IPS-20b (cell line): Measurements from ENCODE around the gene MERTK.

ENCODE experiments used
- H3K27ac ChIP-seq: one replicate; pipeline ENCODE4 v1.5.1; 2013; ENCODE audit warnings: low read length
- H3K27me3 ChIP-seq: 2 replicates; pipeline ENCODE4 v1.6.1; 2013; ENCODE audit warnings: mild to moderate bottlenecking, low read length, inconsistent platforms; ENCODE audit not compliant: insufficient read depth
- H3K36me3 ChIP-seq: 2 replicates; pipeline ENCODE4 v1.6.1; 2013; ENCODE audit warnings: low read depth, mild to moderate bottlenecking, inconsistent platforms, low read length, moderate library complexity; ENCODE audit not compliant: insufficient read depth
- H3K4me1 ChIP-seq: 2 replicates; pipeline ENCODE4 v1.6.1; 2013; ENCODE audit warnings: mild to moderate bottlenecking, control low read depth, inconsistent platforms, low read length, moderate library complexity; ENCODE audit not compliant: insufficient read depth
- H3K4me3 ChIP-seq: 2 replicates; pipeline ENCODE4 v1.5.1; 2013; ENCODE audit warnings: mild to moderate bottlenecking, low read length, inconsistent platforms
- H3K9ac ChIP-seq: 2 replicates; pipeline ENCODE4 v1.6.1; 2013; ENCODE audit warnings: low read depth, mild to moderate bottlenecking, inconsistent platforms, low read length, moderate library complexity
- H3K9me3 ChIP-seq: 2 replicates; pipeline ENCODE4 v1.6.1; 2013; ENCODE audit warnings: mild to moderate bottlenecking, low read depth, low read length, inconsistent platforms; ENCODE audit not compliant: insufficient read depth

The MERTK gene

GRCh38 chr2:112074506-112074905 is 176.1 kb downstream of the MERTK start:
- H3K9me3 ChIP-seq: no peaks in the 10 kb centered on the region
- H3K27me3 ChIP-seq: no peaks in the 10 kb centered on the region
- no peak overlapping the region for H3K4me3 ChIP-seq
- no peaks in the 10 kb centered on the region for H3K4me1 ChIP-seq
- H3K9ac ChIP-seq: no peak overlapping the region
- H3K36me3 ChIP-seq: peaks cover 6% of the 10 kb centered on the region; the same call in 1 of the 2 replicates
- no peak overlapping the region for H3K27ac ChIP-seq

- H3K9ac ChIP-seq: no peak overlapping the region
- no peaks in the 10 kb centered on the region for H3K9me3 ChIP-seq
- H3K4me1 ChIP-seq: no peaks in the 10 kb centered on the region
- H3K36me3 ChIP-seq: peaks cover 6% of the 10 kb centered on the region; the same call in 1 of the 2 replicates
- no peaks in the 10 kb centered on the region for H3K27me3 ChIP-seq
- no peak overlapping the region for H3K27ac ChIP-seq
- no peak overlapping the region for H3K4me3 ChIP-seq
These were observed 177.3 kb downstream of the MERTK start for GRCh38 chr2:112075490-112076260.

GRCh38 chr2:112077814-112078213 is 179.4 kb downstream of the MERTK start:
- no peaks in the 10 kb centered on the region for H3K4me1 ChIP-seq
- no peaks in the 10 kb centered on the region for H3K27me3 ChIP-seq
- peaks cover 6% of the 10 kb centered on the region; the same call in 1 of the 2 replicates for H3K36me3 ChIP-seq
- H3K4me3 ChIP-seq: no peak overlapping the region
- H3K27ac ChIP-seq: no peak overlapping the region
- no peak overlapping the region for H3K9ac ChIP-seq
- no peaks in the 10 kb centered on the region for H3K9me3 ChIP-seq
